ENCODE measurements around the gene VASH2. TPM values are rescaled to one million over a fixed set of nuclear protein-coding genes. Genes with fewer than 3 reads are reported as not detected.

The VASH2 gene
- total and polyA plus RNA-seq, 2 of the 4 experiments (the other 2 are of a cell fraction), result 0.90 to 1.2 TPM

GRCh38 chr1:212960932-212961331, 10.6 kb downstream of the VASH2 start:
- dilution Hi-C loops (cut with HindIII; ENCODE audit: low sequenced_read_pairs, unreplicated experiment) (no loop called here), intact Hi-C loops (cut with micrococcal nuclease) (no loop called here)
- ATAC-seq (ENCODE audit: low read depth), result no peak

More at GRCh38 chr1:212960932-212961331, 10.6 kb downstream of the VASH2 start:
- H3K14ac ChIP-seq (replicated peaks; ENCODE audit: low read depth, low read length), result no peak overlapping the region
- H2AK5ac ChIP-seq (ENCODE audit: low read depth, low read length), result no peak overlapping the region
- in situ Hi-C loops (cut with MboI; ENCODE audit: low sequenced_read_pairs), result no loop called here
- H3K36me3 ChIP-seq (ENCODE audit: control insufficient read depth, insufficient read depth, low read length), result peaks cover 36% of the 10 kb centered on the region
- H3K9ac ChIP-seq (ENCODE audit: low read depth, low read length), result no peak overlapping the region
- no peak overlapping the region for H3K27ac ChIP-seq (ENCODE audit: insufficient read depth, low read length)
- ChIA-PET CTCF (interaction anchor here (0.9 to 1.1 kb wide), 2 partner anchors 10 kb away, joined by 3 read pairs; no protein-coding TSS in a partner anchor), POLR2A (ENCODE audit: unreplicated experiment) (no interaction called here)
- no peak overlapping the region for H3K4me3 ChIP-seq (ENCODE audit: insufficient read depth, low read depth, low read length)
- no peak overlapping the region for H2BK15ac ChIP-seq (ENCODE audit: low read depth, low read length)
- BruUV-seq (replicated peaks), result no TSS peak
- H3K23ac ChIP-seq (ENCODE audit: low read depth, low read length), result no peak overlapping the region
- no peak overlapping the region for H3K18ac ChIP-seq (ENCODE audit: low read depth, low read length)
- TF ChIP-seq CTCF (conservative IDR thresholded peaks at IDR 0.05; ENCODE audit: low read depth, low read length) (no peak), ELK1 (IDR thresholded peaks at IDR 0.05; ENCODE audit: borderline replicate concordance, low read depth, low read length) (no peak), CHD1 (IDR thresholded peaks at IDR 0.05; ENCODE audit: low read depth, low read length) (no peak), FOS (IDR thresholded peaks at IDR 0.05; ENCODE audit: low read depth, low read length) (no peak)
- H4K91ac ChIP-seq (ENCODE audit: insufficient read depth, low read depth, low read length), result no peak overlapping the region
- peaks cover 6% of the 10 kb centered on the region for H3K9me1 ChIP-seq (ENCODE audit: insufficient read depth, low read length)
- no peaks in the 10 kb centered on the region for H4K20me1 ChIP-seq (ENCODE audit: insufficient read depth, low read length)
- 91% methylated on average over 4 of the region's 6 CpGs; no CpG with 5 or more reads in 1 of the 2 experiments for WGBS, 2 experiments (ENCODE audit: extremely low coverage in 2 of 2, insufficient read length in 1 of 2)
- DNase-seq, result no peak
- H2BK20ac ChIP-seq (ENCODE audit: low read depth, low read length), result no peak overlapping the region
- H2AK9ac ChIP-seq (replicated peaks; ENCODE audit: low read depth, low read length, poor library complexity), result no peak overlapping the region
- no peak overlapping the region for H3K4ac ChIP-seq (ENCODE audit: low read depth, low read length)
- no peaks in the 10 kb centered on the region; a peak in 1 of 4 replicates for H3K79me1 ChIP-seq (ENCODE audit: low read depth in 1 of 2, low read length in 2 of 2)
- peaks cover 5% of the 10 kb centered on the region for H3K4me1 ChIP-seq (ENCODE audit: control insufficient read depth, insufficient read depth, low read length)
- no peaks in the 10 kb centered on the region for H3K27me3 ChIP-seq (ENCODE audit: control insufficient read depth, insufficient read depth, low read length)
- no peaks in the 10 kb centered on the region for H3K9me3 ChIP-seq (ENCODE audit: control insufficient read depth, insufficient read depth, low read length)
- no peak overlapping the region for H3K56ac ChIP-seq (ENCODE audit: extremely low read depth, insufficient read depth, low read length)
- H2BK5ac ChIP-seq (ENCODE audit: low read depth, low read length, poor library complexity, severe bottlenecking), result no peak overlapping the region
- H4K8ac ChIP-seq (ENCODE audit: low read depth in 2 of 2, low read length in 2 of 2), result no peak overlapping the region
- no peak overlapping the region for H4K5ac ChIP-seq (ENCODE audit: low read depth, low read length)
- no peak overlapping the region for H2AFZ ChIP-seq (replicated peaks; ENCODE audit: low read length, poor library complexity)
- H3K4me2 ChIP-seq (ENCODE audit: low read depth, low read length), result no peak overlapping the region
- no peak overlapping the region for H2BK120ac ChIP-seq (ENCODE audit: low read depth, low read length)
